ENCODE data around the gene GARIN5B.

Gene GARIN5B

GRCh38 chr19:55348317-55349034 lies 14.6 kb downstream of the GARIN5B start:
- DNase-seq (ENCODE audit: low read depth): no peak

GRCh38 chr19:55347442-55348009 lies 15.5 kb downstream of the GARIN5B start:
- DNase-seq (ENCODE audit: low read depth): no peak

GRCh38 chr19:55346725-55347441 lies 16.2 kb downstream of the GARIN5B start:
- no peak for DNase-seq (ENCODE audit: low read depth)

GRCh38 chr19:55345818-55346724 lies 17.0 kb downstream of the GARIN5B start:
- no peak for DNase-seq (ENCODE audit: low read depth)

GRCh38 chr19:55345101-55345817 lies 17.8 kb downstream of the GARIN5B start:
- DNase-seq (ENCODE audit: low read depth): no peak

- DNase-seq (ENCODE audit: low read depth): peak; percentile 29
Observed at GRCh38 chr19:55344444-55344843, 18.6 kb downstream of the GARIN5B start.

- DNase-seq (ENCODE audit: low read depth): no peak
Observed at GRCh38 chr19:55341595-55342531, 21.2 kb downstream of the GARIN5B start.

GRCh38 chr19:55341171-55341588 lies 21.9 kb downstream of the GARIN5B start:
- DNase-seq (ENCODE audit: low read depth): peak; percentile 75

- DNase-seq (ENCODE audit: low read depth): no peak
Observed at GRCh38 chr19:55340784-55341147, 22.3 kb downstream of the GARIN5B start.

GRCh38 chr19:55339889-55340783 lies 22.9 kb downstream of the GARIN5B start:
- DNase-seq (ENCODE audit: low read depth): no peak

- peak; percentile 100 for DNase-seq (ENCODE audit: low read depth)
Observed at GRCh38 chr19:55339105-55339888, 23.8 kb downstream of the GARIN5B start, which contains the start of gene KMT5C. KMT5C (plus strand) TSS chr19:55339876; CDS start chr19:55341937, 2,061 bp downstream.

GRCh38 chr19:55336101-55336500 lies 27.0 kb downstream of the GARIN5B start:
- DNase-seq (ENCODE audit: low read depth): peak; percentile 53

- no peak for DNase-seq (ENCODE audit: low read depth)
Observed at GRCh38 chr19:55333870-55334269, 29.2 kb downstream of the GARIN5B start.

GRCh38 chr19:55329791-55330190 lies 33.3 kb downstream of the GARIN5B start:
- peak; percentile 63 for DNase-seq (ENCODE audit: low read depth)

- peak; percentile 31 for DNase-seq (ENCODE audit: low read depth)
Observed at GRCh38 chr19:55328774-55329318, 34.2 kb downstream of the GARIN5B start.

- no peak for DNase-seq (ENCODE audit: low read depth)
Observed at GRCh38 chr19:55325172-55325571, 37.9 kb downstream of the GARIN5B start, which contains the start of gene TMEM150B. TMEM150B (minus strand) TSS chr19:55325341; CDS start chr19:55321036, 4,305 bp downstream.

- no peak for DNase-seq (ENCODE audit: low read depth)
Observed at GRCh38 chr19:55324662-55325061, 38.4 kb downstream of the GARIN5B start.
